Uterus (tissue), 4 donors: Measurements from ENCODE around the gene MAGOH. TPM values are rescaled to one million over a fixed set of nuclear protein-coding genes. Genes with fewer than 3 reads are reported as not detected.

Experiments
- DNase-seq, 2 donors: peaks; one replicate each; pipeline ENCODE4 v3.0.0-alpha.2; 2019 to 2020
- H3K27ac ChIP-seq, 2 donors: fragments of 200-600 bp; sonication (generic); 1 replicate in 1 of 2; 2 replicates in 1 of 2; pipeline ENCODE4 v1.5.1; 2016 to 2018
- H3K27me3 ChIP-seq, 2 donors: fragments of 200-600 bp; sonication (generic); one replicate each; pipeline ENCODE4 v1.5.1; 2018 to 2019; ENCODE audit warnings: control low read depth in 1 of 2
- H3K36me3 ChIP-seq, 2 donors: fragments of 200-600 bp; sonication (generic); one replicate each; pipeline ENCODE4 v1.5.1; 2019; ENCODE audit warnings: control low read depth in 1 of 2
- H3K4me1 ChIP-seq, 2 donors: fragments of 200-600 bp; sonication (generic); one replicate each; pipeline ENCODE4 v1.5.1; 2018 to 2019; ENCODE audit warnings: control low read depth in 1 of 2
- H3K4me3 ChIP-seq, 2 donors: fragments of 200-600 bp; sonication (generic); 1 replicate in 1 of 2; 2 replicates in 1 of 2; pipeline ENCODE4 v1.5.1; 2018 to 2019; ENCODE audit warnings: mild to moderate bottlenecking in 1 of 2
- H3K9me3 ChIP-seq, 2 donors: fragments of 200-600 bp; sonication (generic); one replicate each; pipeline ENCODE4 v1.5.1; 2019; ENCODE audit warnings: control low read depth in 1 of 2
- CTCF ChIP-seq, 4 experiments: fragments of 200-600 bp in 2 of 4; fragments of 450-650 bp in 2 of 4; sonication (generic) in 2 of 4; IDR thresholded peaks; one replicate each; pipeline ENCODE4 v1.5.1; 2016 to 2019; ENCODE audit warnings: antibody characterized with exemption in 4 of 4, mild to moderate bottlenecking in 2 of 4, moderate library complexity in 1 of 4
- POLR2A ChIP-seq, 2 donors: fragments of 450-650 bp; IDR thresholded peaks; one replicate each; pipeline ENCODE4 v1.6.1; 2016; ENCODE audit warnings: antibody characterized with exemption in 2 of 2, mild to moderate bottlenecking in 1 of 2, moderate library complexity in 1 of 2
- intact Hi-C: fragments of 100-400 bp; cut with DNase I; formaldehyde crosslinking; loops from one replicate; pipeline ENCODE4 v1.15.1; 2023; ENCODE audit warnings: low total_unique reads
- total RNA-seq, 4 donors: library from RNA; depleted of rRNA in 3 of 4; stranded (reverse); fragments of >200 nt in 3 of 4; gene quantifications; one replicate each; pipeline versions ENCODE4 v1.1.0 to v1.2.4, GENCODE V29; 2014 to 2023
- donor health status: DM: yes; HTN: yes; CAD: no.

The MAGOH gene
- total RNA-seq, 4 donors from 2014 or later: 31.6 to 60.9 (median 45.2) TPM

- DNase-seq: peak in 1 of 2 donors; percentile 25
- TF ChIP-seq POLR2A (IDR thresholded peaks at IDR 0.05): no peak
- no peak for TF ChIP-seq CTCF (IDR thresholded peaks at IDR 0.05)
- no peaks in the 10 kb centered on the region for H3K9me3 ChIP-seq
- peaks cover 0 to 18% of the 10 kb centered on the region in 2 donors for H3K4me1 ChIP-seq
- intact Hi-C loops: loop anchor here (10.0 kb wide), 1 partner anchor 271 kb away; the partner anchor contains the start of genes ECHDC2 and SCP2
- H3K27ac ChIP-seq: peak overlapping the region; percentile 97
- peak overlapping the region; percentile 86 to 87 for H3K4me3 ChIP-seq
- H3K36me3 ChIP-seq: no peaks in the 10 kb centered on the region
- H3K27me3 ChIP-seq: no peaks in the 10 kb centered on the region
These were observed 42.3 kb downstream of the MAGOH start for GRCh38 chr1:53196017-53196484.

- Histone ChIP-seq H3K9me3 (no peaks in the 10 kb centered on the region), H3K27ac (peak overlapping the region; percentile 97), H3K36me3 (no peaks in the 10 kb centered on the region), H3K27me3 (no peaks in the 10 kb centered on the region), H3K4me1 (peaks cover 0 to 18% of the 10 kb centered on the region in 2 donors), H3K4me3 (peak overlapping the region; percentile 86 to 87)
- intact Hi-C loops: loop anchor here (10.0 kb wide), 1 partner anchor 271 kb away; the partner anchor contains the start of genes ECHDC2 and SCP2
- DNase-seq: peak in 1 of 2 donors; percentile 27
- no peak for TF ChIP-seq POLR2A (IDR thresholded peaks at IDR 0.05)
- TF ChIP-seq CTCF (IDR thresholded peaks at IDR 0.05): no peak
These were observed 42.9 kb downstream of the MAGOH start for GRCh38 chr1:53195246-53196016.

- Histone ChIP-seq H3K4me1 (no peaks in the 10 kb centered on the region), H3K27me3 (no peaks in the 10 kb centered on the region), H3K4me3 (no peak overlapping the region), H3K9me3 (no peaks in the 10 kb centered on the region), H3K27ac (no peak overlapping the region), H3K36me3 (no peaks in the 10 kb centered on the region)
- intact Hi-C loops: loop anchor here (10.0 kb wide), 1 partner anchor 265 kb away; the partner anchor contains the start of genes ECHDC2 and SCP2
- no peak for DNase-seq
- TF ChIP-seq POLR2A (IDR thresholded peaks at IDR 0.05) (no peak), CTCF (IDR thresholded peaks at IDR 0.05) (no peak)
These were observed 48.1 kb downstream of the MAGOH start for GRCh38 chr1:53190210-53190611.

GRCh38 chr1:53189061-53189460, 49.3 kb downstream of the MAGOH start:
- Histone ChIP-seq H3K36me3 (no peaks in the 10 kb centered on the region), H3K27ac (no peak overlapping the region), H3K27me3 (no peaks in the 10 kb centered on the region), H3K4me1 (no peaks in the 10 kb centered on the region), H3K9me3 (no peaks in the 10 kb centered on the region), H3K4me3 (no peak overlapping the region)
- TF ChIP-seq CTCF (IDR thresholded peaks at IDR 0.05) (no peak), POLR2A (IDR thresholded peaks at IDR 0.05) (no peak)
- no peak for DNase-seq
- intact Hi-C loops: loop anchor here (10.0 kb wide), 1 partner anchor 124 kb away; the partner anchor contains the start of gene PODN

- TF ChIP-seq CTCF (IDR thresholded peaks at IDR 0.05) (no peak), POLR2A (IDR thresholded peaks at IDR 0.05) (no peak)
- no peak for DNase-seq
- intact Hi-C loops: loop anchor here (10.0 kb wide), 1 partner anchor 123 kb away; the partner anchor contains the start of gene PODN
These were observed 50.2 kb downstream of the MAGOH start for GRCh38 chr1:53188099-53188498.

More at GRCh38 chr1:53188099-53188498, 50.2 kb downstream of the MAGOH start:
- Histone ChIP-seq H3K4me1 (no peaks in the 10 kb centered on the region), H3K36me3 (no peaks in the 10 kb centered on the region), H3K4me3 (no peak overlapping the region), H3K27me3 (no peaks in the 10 kb centered on the region), H3K27ac (no peak overlapping the region), H3K9me3 (no peaks in the 10 kb centered on the region)
